ENCODE measurements around the gene SH3BP5L. TPM values are rescaled to one million over a fixed set of nuclear protein-coding genes. Genes with fewer than 3 reads are reported as not detected.

The SH3BP5L gene
- total and polyA plus RNA-seq, 2 of the 4 experiments (the other 2 are of a cell fraction) = 23.3 to 35.9 TPM

DNA sequence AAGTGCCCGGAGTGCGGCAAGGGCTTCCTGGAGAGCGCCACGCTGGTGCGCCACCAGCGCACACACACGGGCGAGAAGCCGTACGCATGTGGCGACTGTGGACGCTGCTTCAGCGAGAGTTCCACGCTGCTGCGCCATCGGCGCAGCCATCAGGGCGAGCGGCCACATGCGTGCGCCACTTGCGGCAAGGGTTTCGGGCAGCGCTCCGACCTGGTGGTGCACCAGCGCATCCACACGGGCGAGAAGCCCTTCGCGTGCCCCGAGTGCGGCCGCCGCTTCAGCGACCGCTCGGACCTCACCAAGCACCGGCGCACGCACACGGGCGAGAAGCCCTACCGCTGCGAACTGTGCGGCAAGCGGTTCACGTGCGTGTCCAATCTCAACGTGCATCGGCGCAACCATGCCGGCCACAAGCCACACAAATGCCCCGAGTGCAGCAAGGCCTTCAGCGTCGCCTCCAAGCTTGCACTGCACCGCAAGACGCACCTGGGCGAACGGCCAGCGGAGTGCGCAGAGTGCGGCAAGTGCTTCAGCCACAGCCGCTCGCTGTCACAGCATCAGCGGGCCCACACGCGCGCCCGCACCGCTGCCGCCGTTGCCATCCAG is 22.3 kb upstream of the SH3BP5L start:
- H2AFZ ChIP-seq (replicated peaks; ENCODE audit: low read length, poor library complexity) = no peak overlapping the region
- no peak overlapping the region for H3K9ac ChIP-seq (ENCODE audit: low read depth, low read length)
- no peak overlapping the region for H3K4me3 ChIP-seq (ENCODE audit: insufficient read depth, low read depth, low read length)
- H2BK15ac ChIP-seq (ENCODE audit: low read depth, low read length) = no peak overlapping the region
- H3K14ac ChIP-seq (replicated peaks; ENCODE audit: low read depth, low read length) = no peak overlapping the region
- no peak overlapping the region for H2BK120ac ChIP-seq (ENCODE audit: low read depth, low read length)
- no TSS peak for BruUV-seq (replicated peaks)
- no peaks in the 10 kb centered on the region; the same call in 1 of the 2 replicates for H4K20me1 ChIP-seq (ENCODE audit: insufficient read depth, low read length)
- H3K36me3 ChIP-seq (ENCODE audit: control insufficient read depth, insufficient read depth, low read length) = peaks cover 57% of the 10 kb centered on the region
- no peak overlapping the region for H4K5ac ChIP-seq (ENCODE audit: low read depth, low read length)
- TF ChIP-seq FOS (IDR thresholded peaks at IDR 0.05; ENCODE audit: low read depth, low read length) = no peak
- TF ChIP-seq RAD21 (IDR thresholded peaks at IDR 0.05; ENCODE audit: low read length) = no peak
- TF ChIP-seq SMC3 (IDR thresholded peaks at IDR 0.05; ENCODE audit: low read depth, low read length) = no peak
- no peak for TF ChIP-seq BHLHE40 (IDR thresholded peaks at IDR 0.05; ENCODE audit: low read depth, low read length)
- TF ChIP-seq MAZ (IDR thresholded peaks at IDR 0.05; ENCODE audit: borderline replicate concordance, low read depth, low read length) = no peak
- no peak for TF ChIP-seq USF2 (IDR thresholded peaks at IDR 0.05; ENCODE audit: low read depth, low read length)
- TF ChIP-seq RFX5 (IDR thresholded peaks at IDR 0.05; ENCODE audit: low read depth, low read length) = no peak
- TF ChIP-seq CTCF (conservative IDR thresholded peaks at IDR 0.05; ENCODE audit: low read depth, low read length) = no peak
- no peak for TF ChIP-seq POLR2A (IDR thresholded peaks at IDR 0.05; ENCODE audit: low read depth, low read length)
- TF ChIP-seq MAFK (IDR thresholded peaks at IDR 0.05; ENCODE audit: low read depth, low read length) = no peak
- TF ChIP-seq CHD1 (IDR thresholded peaks at IDR 0.05; ENCODE audit: low read depth, low read length) = no peak
- TF ChIP-seq CEBPB (IDR thresholded peaks at IDR 0.05; ENCODE audit: low read depth, low read length) = no peak
- TF ChIP-seq ELK1 (IDR thresholded peaks at IDR 0.05; ENCODE audit: borderline replicate concordance, low read depth, low read length) = no peak
- TF ChIP-seq MXI1 (IDR thresholded peaks at IDR 0.05; ENCODE audit: borderline replicate concordance, low read depth, low read length) = no peak
- TF ChIP-seq NFE2L2 (IDR thresholded peaks at IDR 0.05; ENCODE audit: low read depth, low read length) = no peak
- no peak for TF ChIP-seq RCOR1 (IDR thresholded peaks at IDR 0.05; ENCODE audit: insufficient replicate concordance, low read length)
- DNase-seq (no peak), ATAC-seq (ENCODE audit: low read depth) (no peak)
- H4K8ac ChIP-seq (ENCODE audit: low read depth in 2 of 2, low read length in 2 of 2) = no peak overlapping the region
- intact Hi-C loops (cut with micrococcal nuclease) (no loop called here), in situ Hi-C loops (cut with MboI; ENCODE audit: low sequenced_read_pairs) (no loop called here), dilution Hi-C loops (cut with HindIII; ENCODE audit: low sequenced_read_pairs, unreplicated experiment) (no loop called here)
- 95% methylated on average over 64 of the region's 72 CpGs; no CpG with 5 or more reads in 1 of the 2 experiments for WGBS, 2 experiments (ENCODE audit: extremely low coverage in 2 of 2, insufficient read length in 1 of 2)
- no peak overlapping the region for H3K4ac ChIP-seq (ENCODE audit: low read depth, low read length)
- no peak overlapping the region for H3K18ac ChIP-seq (ENCODE audit: low read depth, low read length)
- no peaks in the 10 kb centered on the region for H3K9me3 ChIP-seq (ENCODE audit: control insufficient read depth, insufficient read depth, low read length)
- CTCF ChIA-PET = no interaction called here
- no peak overlapping the region for H4K91ac ChIP-seq (ENCODE audit: insufficient read depth, low read depth, low read length)
- peaks cover 10% of the 10 kb centered on the region; the same call in 1 of the 2 replicates for H3K9me1 ChIP-seq (ENCODE audit: insufficient read depth, low read length)
- no peak overlapping the region for H3K27ac ChIP-seq (ENCODE audit: insufficient read depth, low read length)
- H2AK9ac ChIP-seq (replicated peaks; ENCODE audit: low read depth, low read length, poor library complexity) = no peak overlapping the region
- H3K56ac ChIP-seq (ENCODE audit: extremely low read depth, insufficient read depth, low read length) = no peak overlapping the region
- peaks cover 24% of the 10 kb centered on the region in 2 experiments for H3K79me1 ChIP-seq (ENCODE audit: low read depth in 1 of 2, low read length in 2 of 2)
- no peak overlapping the region for H3K4me2 ChIP-seq (ENCODE audit: low read depth, low read length)
- H2BK5ac ChIP-seq (ENCODE audit: low read depth, low read length, poor library complexity, severe bottlenecking) = no peak overlapping the region
- H2AK5ac ChIP-seq (ENCODE audit: low read depth, low read length) = no peak overlapping the region
- H3K4me1 ChIP-seq (ENCODE audit: control insufficient read depth, insufficient read depth, low read length) = no peaks in the 10 kb centered on the region
- no peak overlapping the region for H3K23ac ChIP-seq (ENCODE audit: low read depth, low read length)
- no peaks in the 10 kb centered on the region for H3K27me3 ChIP-seq (ENCODE audit: control insufficient read depth, insufficient read depth, low read length)
- H2BK20ac ChIP-seq (ENCODE audit: low read depth, low read length) = no peak overlapping the region
- POLR2A ChIA-PET (ENCODE audit: unreplicated experiment) = no interaction called here

Data from IMR-90 (cell line).